ENCODE results near the gene DCBLD2.

DNA sequence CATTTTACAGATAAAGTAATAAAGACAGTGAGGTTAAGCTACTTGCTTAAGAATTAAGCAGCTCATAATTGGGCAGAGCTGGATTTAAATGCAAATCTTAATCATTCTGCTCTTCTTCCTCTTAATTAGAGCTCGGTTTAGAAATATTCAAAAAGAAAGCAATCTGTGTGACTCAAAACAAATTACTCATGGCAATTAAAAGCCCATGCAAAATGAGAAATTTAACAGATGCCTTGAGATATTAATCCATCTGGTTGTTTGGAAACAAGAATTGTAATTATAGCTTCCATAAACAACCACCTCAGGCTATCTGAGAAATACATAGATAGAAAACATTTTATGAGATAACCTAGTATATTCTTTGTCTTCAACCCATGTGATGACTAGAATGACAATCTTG lies 44.2 kb upstream of the DCBLD2 start:
- TF ChIP-seq, protein P1, sequence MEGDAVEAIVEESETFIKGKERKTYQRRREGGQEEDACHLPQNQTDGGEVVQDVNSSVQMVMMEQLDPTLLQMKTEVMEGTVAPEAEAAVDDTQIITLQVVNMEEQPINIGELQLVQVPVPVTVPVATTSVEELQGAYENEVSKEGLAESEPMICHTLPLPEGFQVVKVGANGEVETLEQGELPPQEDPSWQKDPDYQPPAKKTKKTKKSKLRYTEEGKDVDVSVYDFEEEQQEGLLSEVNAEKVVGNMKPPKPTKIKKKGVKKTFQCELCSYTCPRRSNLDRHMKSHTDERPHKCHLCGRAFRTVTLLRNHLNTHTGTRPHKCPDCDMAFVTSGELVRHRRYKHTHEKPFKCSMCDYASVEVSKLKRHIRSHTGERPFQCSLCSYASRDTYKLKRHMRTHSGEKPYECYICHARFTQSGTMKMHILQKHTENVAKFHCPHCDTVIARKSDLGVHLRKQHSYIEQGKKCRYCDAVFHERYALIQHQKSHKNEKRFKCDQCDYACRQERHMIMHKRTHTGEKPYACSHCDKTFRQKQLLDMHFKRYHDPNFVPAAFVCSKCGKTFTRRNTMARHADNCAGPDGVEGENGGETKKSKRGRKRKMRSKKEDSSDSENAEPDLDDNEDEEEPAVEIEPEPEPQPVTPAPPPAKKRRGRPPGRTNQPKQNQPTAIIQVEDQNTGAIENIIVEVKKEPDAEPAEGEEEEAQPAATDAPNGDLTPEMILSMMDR (conservative IDR thresholded peaks at IDR 0.05; ENCODE audit: low read depth, low read length), result no peak
- TF ChIP-seq NFE2L2 (IDR thresholded peaks at IDR 0.05; ENCODE audit: low read depth, low read length), result no peak
- TF ChIP-seq, protein P2, sequence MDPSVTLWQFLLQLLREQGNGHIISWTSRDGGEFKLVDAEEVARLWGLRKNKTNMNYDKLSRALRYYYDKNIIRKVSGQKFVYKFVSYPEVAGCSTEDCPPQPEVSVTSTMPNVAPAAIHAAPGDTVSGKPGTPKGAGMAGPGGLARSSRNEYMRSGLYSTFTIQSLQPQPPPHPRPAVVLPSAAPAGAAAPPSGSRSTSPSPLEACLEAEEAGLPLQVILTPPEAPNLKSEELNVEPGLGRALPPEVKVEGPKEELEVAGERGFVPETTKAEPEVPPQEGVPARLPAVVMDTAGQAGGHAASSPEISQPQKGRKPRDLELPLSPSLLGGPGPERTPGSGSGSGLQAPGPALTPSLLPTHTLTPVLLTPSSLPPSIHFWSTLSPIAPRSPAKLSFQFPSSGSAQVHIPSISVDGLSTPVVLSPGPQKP (IDR thresholded peaks at IDR 0.05; ENCODE audit: borderline replicate concordance, low read depth, low read length), result no peak
- no peak for TF ChIP-seq POLR2A (IDR thresholded peaks at IDR 0.05; ENCODE audit: low read depth, low read length)
- no peak for TF ChIP-seq MAFK (IDR thresholded peaks at IDR 0.05; ENCODE audit: low read depth, low read length)
- no peak for TF ChIP-seq CHD1 (IDR thresholded peaks at IDR 0.05; ENCODE audit: low read depth, low read length)
- TF ChIP-seq SMC3 (IDR thresholded peaks at IDR 0.05; ENCODE audit: low read depth, low read length), result no peak
- no peak for TF ChIP-seq RAD21 (IDR thresholded peaks at IDR 0.05; ENCODE audit: low read length)
- no peak for TF ChIP-seq MXI1 (IDR thresholded peaks at IDR 0.05; ENCODE audit: borderline replicate concordance, low read depth, low read length)
